ENCODE data around the gene ALKBH4. TPM values are rescaled to one million over a fixed set of nuclear protein-coding genes. Genes with fewer than 3 reads are reported as not detected.

The ALKBH4 gene
- total and polyA plus RNA-seq, 10 of the 15 experiments (the other 5 are each of a cell fraction or from before 2014, with no cell fraction given): 4.1 to 16.9 (median 11.3) TPM

- ATAC-seq: peak; percentile 12; the same call in 2 of the 3 replicates
- WGBS (ENCODE audit: insufficient coverage, insufficient replicate concordance, low lambda C conversion rate, missing lambda C conversion rate): 41% methylated on average over 5 of the region's 5 CpGs
- CTCF ChIA-PET: interaction anchor here (0.8 kb wide), 1 partner anchor 8 kb away, joined by 3 read pairs; no protein-coding TSS in a partner anchor
Observed at GRCh38 chr7:102418592-102418991, 46.1 kb downstream of the ALKBH4 start.

GRCh38 chr7:102417105-102417504 lies 47.6 kb downstream of the ALKBH4 start:
- 39% methylated on average over 3 of the region's 3 CpGs for WGBS (ENCODE audit: insufficient coverage, insufficient replicate concordance, low lambda C conversion rate, missing lambda C conversion rate)
- ATAC-seq (no peak), DNase-seq (ENCODE audit: low read depth, low spot score) (no peak), FAIRE-seq (no peak)
- Histone ChIP-seq H3K9me3 (replicated peaks; ENCODE audit: control insufficient read depth, insufficient read depth, low read length) (no peaks in the 10 kb centered on the region), H3K4me3 (no peak overlapping the region), H3K4me1 (ENCODE audit: control insufficient read depth, insufficient read depth, low read length) (peaks cover 38% of the 10 kb centered on the region), H3K27ac (ENCODE audit: control insufficient read depth, insufficient read depth) (no peak overlapping the region), H3K4me2 (ENCODE audit: control insufficient read depth, insufficient read depth) (no peak overlapping the region), H2AFZ (ENCODE audit: control insufficient read depth, low read depth, low read length) (no peak overlapping the region), H4K20me1 (ENCODE audit: control insufficient read depth, insufficient read depth) (no peaks in the 10 kb centered on the region), H3K36me3 (ENCODE audit: control insufficient read depth in 2 of 2, insufficient read depth in 2 of 2, low read length in 1 of 2) (peaks cover 7 to 18% of the 10 kb centered on the region in 2 experiments; a peak in 3 of 4 replicates), H3K79me2 (ENCODE audit: control insufficient read depth, insufficient read depth, low read length) (peaks cover 6% of the 10 kb centered on the region), H3K27me3 (replicated peaks in 1 of 2; ENCODE audit: control insufficient read depth in 2 of 2, insufficient read depth in 2 of 2, low read length in 1 of 2) (no peaks in the 10 kb centered on the region), H3K9ac (ENCODE audit: control insufficient read depth, insufficient read depth, low read length) (no peak overlapping the region)
- BruUV-seq (replicated peaks): no TSS peak
- SMC1A ChIA-PET (ENCODE audit: uncharacterized antibody, unreplicated experiment): interaction anchor here (0.8 to 3.9 kb wide), 6 partner anchors 9 to 49 kb away, joined by 3 to 46 read pairs (median 8); no protein-coding TSS in a partner anchor
- RAD21 ChIA-PET (ENCODE audit: unreplicated experiment): interaction anchor here (0.8 to 1.3 kb wide), 4 partner anchors 10 to 126 kb away, joined by 3 to 4 read pairs (median 4); no protein-coding TSS in a partner anchor
- CTCF ChIA-PET: interaction anchor here (1.0 to 3.5 kb wide), 3 partner anchors 8 to 50 kb away, joined by 3 to 18 read pairs (median 5); no protein-coding TSS in a partner anchor
- intact Hi-C loops (cut with micrococcal nuclease; ENCODE audit: unreplicated experiment): no loop called here
- POLR2A ChIA-PET: interaction anchor here (0.7 to 4.9 kb wide), 4 partner anchors 9 to 1889 kb away, joined by 3 to 48 read pairs (median 4); no protein-coding TSS in a partner anchor
- TF ChIP-seq, protein P1, sequence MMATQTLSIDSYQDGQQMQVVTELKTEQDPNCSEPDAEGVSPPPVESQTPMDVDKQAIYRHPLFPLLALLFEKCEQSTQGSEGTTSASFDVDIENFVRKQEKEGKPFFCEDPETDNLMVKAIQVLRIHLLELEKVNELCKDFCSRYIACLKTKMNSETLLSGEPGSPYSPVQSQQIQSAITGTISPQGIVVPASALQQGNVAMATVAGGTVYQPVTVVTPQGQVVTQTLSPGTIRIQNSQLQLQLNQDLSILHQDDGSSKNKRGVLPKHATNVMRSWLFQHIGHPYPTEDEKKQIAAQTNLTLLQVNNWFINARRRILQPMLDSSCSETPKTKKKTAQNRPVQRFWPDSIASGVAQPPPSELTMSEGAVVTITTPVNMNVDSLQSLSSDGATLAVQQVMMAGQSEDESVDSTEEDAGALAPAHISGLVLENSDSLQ (IDR thresholded peaks at IDR 0.05): no peak
- peak; percentile 57; the same call in 1 of the 2 replicates for TF ChIP-seq RUNX3 (IDR thresholded peaks at IDR 0.05; ENCODE audit: low read length)
- TF ChIP-seq SMAD5 (IDR thresholded peaks at IDR 0.05; ENCODE audit: low read depth): no peak
- TF ChIP-seq CBX5 (IDR thresholded peaks at IDR 0.05; ENCODE audit: low read depth): no peak
- in situ Hi-C loops (cut with MboI): no loop called here

More at GRCh38 chr7:102418592-102418991, 46.1 kb downstream of the ALKBH4 start:
- Histone ChIP-seq H3K27me3 (replicated peaks in 1 of 2; ENCODE audit: control insufficient read depth in 2 of 2, insufficient read depth in 2 of 2, low read length in 1 of 2) (no peaks in the 10 kb centered on the region), H3K27ac (ENCODE audit: control insufficient read depth, insufficient read depth) (no peak overlapping the region), H2AFZ (ENCODE audit: control insufficient read depth, low read depth, low read length) (no peak overlapping the region), H3K4me2 (ENCODE audit: control insufficient read depth, insufficient read depth) (no peak overlapping the region), H4K20me1 (ENCODE audit: control insufficient read depth, insufficient read depth) (no peaks in the 10 kb centered on the region), H3K4me3 (no peak overlapping the region), H3K9me3 (replicated peaks; ENCODE audit: control insufficient read depth, insufficient read depth, low read length) (no peaks in the 10 kb centered on the region), H3K36me3 (ENCODE audit: control insufficient read depth in 2 of 2, insufficient read depth in 2 of 2, low read length in 1 of 2) (peaks cover 4 to 14% of the 10 kb centered on the region in 2 experiments; a peak in 3 of 4 replicates), H3K79me2 (ENCODE audit: control insufficient read depth, insufficient read depth, low read length) (peaks cover 6% of the 10 kb centered on the region), H3K4me1 (ENCODE audit: control insufficient read depth, insufficient read depth, low read length) (peaks cover 38% of the 10 kb centered on the region), H3K9ac (ENCODE audit: control insufficient read depth, insufficient read depth, low read length) (no peak overlapping the region)
- BruUV-seq (replicated peaks): no TSS peak
- ChIA-PET POLR2A (interaction anchor here (0.5 to 4.9 kb wide), 3 partner anchors 7 to 23 kb away, joined by 3 to 48 read pairs (median 4); no protein-coding TSS in a partner anchor), SMC1A (ENCODE audit: uncharacterized antibody, unreplicated experiment) (interaction anchor here (0.8 to 1.8 kb wide), 3 partner anchors 10 to 22 kb away, joined by 3 read pairs; no protein-coding TSS in a partner anchor), RAD21 (ENCODE audit: unreplicated experiment) (interaction anchor here (1.0 to 1.3 kb wide), 2 partner anchors 17 to 21 kb away, joined by 3 read pairs; no protein-coding TSS in a partner anchor)
- in situ Hi-C loops (cut with MboI) (no loop called here), intact Hi-C loops (cut with micrococcal nuclease; ENCODE audit: unreplicated experiment) (no loop called here)
- TF ChIP-seq JUNB (IDR thresholded peaks at IDR 0.05) (peak; percentile 71), KDM1A (IDR thresholded peaks at IDR 0.05; ENCODE audit: borderline replicate concordance) (no peak), MTA3 (IDR thresholded peaks at IDR 0.05; ENCODE audit: borderline replicate concordance, low read length) (no peak)
- no peak for DNase-seq (ENCODE audit: low read depth, low spot score)
- FAIRE-seq: no peak

All from GM12878 (cell line).